Coronary artery (tissue), 2 donors: ENCODE measurements around the gene TSSK6.

ENCODE experiments used
- DNase-seq: peaks from one replicate; pipeline ENCODE4 v3.0.0-alpha.2; 2017; ENCODE audit warnings: low spot score
- H3K27ac ChIP-seq, 2 donors: fragments of 200-600 bp; sonication (generic); one replicate each; pipeline ENCODE4 v1.5.1; 2016 to 2019
- H3K4me3 ChIP-seq: fragments of 200-600 bp; sonication (generic); 2 replicates; pipeline ENCODE4 v1.5.1; 2016; ENCODE audit warnings: mild to moderate bottlenecking, moderate library complexity
- CTCF ChIP-seq: fragments of 200-600 bp; sonication (generic); IDR thresholded peaks from one replicate; pipeline ENCODE4 v1.5.1; 2019; ENCODE audit warnings: antibody characterized with exemption

TSSK6 gene

GRCh38 chr19:19486343-19487076, 28.8 kb downstream of the TSSK6 start:
- Histone ChIP-seq H3K27ac (no peak overlapping the region), H3K4me3 (no peak overlapping the region)
- no peak for TF ChIP-seq CTCF
- no peak for DNase-seq

- DNase-seq: no peak
- TF ChIP-seq CTCF: no peak
- H3K27ac ChIP-seq: no peak overlapping the region
- no peak overlapping the region for H3K4me3 ChIP-seq
These were observed 29.4 kb downstream of the TSSK6 start for GRCh38 chr19:19485998-19486290.

GRCh38 chr19:19485161-19485997, 30.0 kb downstream of the TSSK6 start:
- no peak overlapping the region for H3K27ac ChIP-seq
- H3K4me3 ChIP-seq: no peak overlapping the region
- DNase-seq: no peak
- no peak for TF ChIP-seq CTCF

GRCh38 chr19:19482809-19483596, 32.3 kb downstream of the TSSK6 start:
- DNase-seq: no peak
- no peak overlapping the region for H3K27ac ChIP-seq
- no peak overlapping the region for H3K4me3 ChIP-seq
- no peak for TF ChIP-seq CTCF

GRCh38 chr19:19480688-19481087, 34.7 kb downstream of the TSSK6 start:
- TF ChIP-seq CTCF: no peak
- no peak overlapping the region for H3K4me3 ChIP-seq
- no peak overlapping the region for H3K27ac ChIP-seq
- DNase-seq: no peak

- DNase-seq: no peak
- TF ChIP-seq CTCF: no peak
- no peak overlapping the region for H3K27ac ChIP-seq
- no peak overlapping the region for H3K4me3 ChIP-seq
These were observed 37.5 kb downstream of the TSSK6 start for GRCh38 chr19:19477705-19478383.
